ENCODE measurements around the gene IER5L. TPM values are rescaled to one million over a fixed set of nuclear protein-coding genes. Genes with fewer than 3 reads are reported as not detected.

Gene IER5L
- total and polyA plus RNA-seq, 9 of the 15 experiments (the other 6 are each of a cell fraction or from before 2014, with no cell fraction given), result 0.14 to 11.9 (median 0.52) TPM

GRCh38 chr9:129202613-129203555, 24.8 kb upstream of the IER5L start (continued):
- TF ChIP-seq, protein P1, sequence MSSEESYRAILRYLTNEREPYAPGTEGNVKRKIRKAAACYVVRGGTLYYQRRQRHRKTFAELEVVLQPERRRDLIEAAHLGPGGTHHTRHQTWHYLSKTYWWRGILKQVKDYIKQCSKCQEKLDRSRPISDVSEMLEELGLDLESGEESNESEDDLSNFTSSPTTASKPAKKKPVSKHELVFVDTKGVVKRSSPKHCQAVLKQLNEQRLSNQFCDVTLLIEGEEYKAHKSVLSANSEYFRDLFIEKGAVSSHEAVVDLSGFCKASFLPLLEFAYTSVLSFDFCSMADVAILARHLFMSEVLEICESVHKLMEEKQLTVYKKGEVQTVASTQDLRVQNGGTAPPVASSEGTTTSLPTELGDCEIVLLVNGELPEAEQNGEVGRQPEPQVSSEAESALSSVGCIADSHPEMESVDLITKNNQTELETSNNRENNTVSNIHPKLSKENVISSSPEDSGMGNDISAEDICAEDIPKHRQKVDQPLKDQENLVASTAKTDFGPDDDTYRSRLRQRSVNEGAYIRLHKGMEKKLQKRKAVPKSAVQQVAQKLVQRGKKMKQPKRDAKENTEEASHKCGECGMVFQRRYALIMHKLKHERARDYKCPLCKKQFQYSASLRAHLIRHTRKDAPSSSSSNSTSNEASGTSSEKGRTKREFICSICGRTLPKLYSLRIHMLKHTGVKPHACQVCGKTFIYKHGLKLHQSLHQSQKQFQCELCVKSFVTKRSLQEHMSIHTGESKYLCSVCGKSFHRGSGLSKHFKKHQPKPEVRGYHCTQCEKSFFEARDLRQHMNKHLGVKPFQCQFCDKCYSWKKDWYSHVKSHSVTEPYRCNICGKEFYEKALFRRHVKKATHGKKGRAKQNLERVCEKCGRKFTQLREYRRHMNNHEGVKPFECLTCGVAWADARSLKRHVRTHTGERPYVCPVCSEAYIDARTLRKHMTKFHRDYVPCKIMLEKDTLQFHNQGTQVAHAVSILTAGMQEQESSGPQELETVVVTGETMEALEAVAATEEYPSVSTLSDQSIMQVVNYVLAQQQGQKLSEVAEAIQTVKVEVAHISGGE (CRISPR knock-in tag; IDR thresholded peaks at IDR 0.05), result peak in 2 of 3 experiments; percentile 34 to 62; a peak in 1 of 6 replicates
- no peak for TF ChIP-seq HMBOX1 (IDR thresholded peaks at IDR 0.05)
- no peak; the same call in 1 of the 2 replicates for TF ChIP-seq CTBP1 (IDR thresholded peaks at IDR 0.05; ENCODE audit: borderline replicate concordance)
- TF ChIP-seq SMARCC2 (IDR thresholded peaks at IDR 0.05; ENCODE audit: low read depth), result no peak
- TF ChIP-seq, protein P2, sequence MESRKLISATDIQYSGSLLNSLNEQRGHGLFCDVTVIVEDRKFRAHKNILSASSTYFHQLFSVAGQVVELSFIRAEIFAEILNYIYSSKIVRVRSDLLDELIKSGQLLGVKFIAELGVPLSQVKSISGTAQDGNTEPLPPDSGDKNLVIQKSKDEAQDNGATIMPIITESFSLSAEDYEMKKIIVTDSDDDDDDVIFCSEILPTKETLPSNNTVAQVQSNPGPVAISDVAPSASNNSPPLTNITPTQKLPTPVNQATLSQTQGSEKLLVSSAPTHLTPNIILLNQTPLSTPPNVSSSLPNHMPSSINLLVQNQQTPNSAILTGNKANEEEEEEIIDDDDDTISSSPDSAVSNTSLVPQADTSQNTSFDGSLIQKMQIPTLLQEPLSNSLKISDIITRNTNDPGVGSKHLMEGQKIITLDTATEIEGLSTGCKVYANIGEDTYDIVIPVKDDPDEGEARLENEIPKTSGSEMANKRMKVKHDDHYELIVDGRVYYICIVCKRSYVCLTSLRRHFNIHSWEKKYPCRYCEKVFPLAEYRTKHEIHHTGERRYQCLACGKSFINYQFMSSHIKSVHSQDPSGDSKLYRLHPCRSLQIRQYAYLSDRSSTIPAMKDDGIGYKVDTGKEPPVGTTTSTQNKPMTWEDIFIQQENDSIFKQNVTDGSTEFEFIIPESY (CRISPR knock-in tag; IDR thresholded peaks at IDR 0.05), result 0 out of 2 replicates have a peak, but pooled peaks have one; percentile 17
- TF ChIP-seq SMARCA5 (IDR thresholded peaks at IDR 0.05), result 0 out of 2 replicates have a peak, but pooled peaks have one; percentile 45
- TF ChIP-seq ESRRA (IDR thresholded peaks at IDR 0.05; ENCODE audit: borderline replicate concordance, low read depth), result peak; percentile 39; the same call in 1 of the 2 replicates
- no peak for TF ChIP-seq ZNF384 (IDR thresholded peaks at IDR 0.05; ENCODE audit: low read depth, low read length)
- TF ChIP-seq SUPT5H (IDR thresholded peaks at IDR 0.05), result no peak
- TF ChIP-seq NCOA4 (IDR thresholded peaks at IDR 0.05; ENCODE audit: partially characterized antibody), result no peak
- no peak for TF ChIP-seq ZFPM2 (CRISPR knock-in tag; IDR thresholded peaks at IDR 0.05)
- TF ChIP-seq ZBTB8A (IDR thresholded peaks at IDR 0.05; ENCODE audit: partially characterized antibody), result no peak
- peak in 1 of 2 experiments; percentile 97 for TF ChIP-seq AFF1 (IDR thresholded peaks at IDR 0.05; ENCODE audit: low read depth in 1 of 2, partially characterized antibody in 2 of 2)
- peak; percentile 72 for TF ChIP-seq CCNT2 (IDR thresholded peaks at IDR 0.05; ENCODE audit: borderline replicate concordance, extremely low read depth, insufficient read length, low read depth, low read length)
- TF ChIP-seq RBFOX2 (IDR thresholded peaks at IDR 0.05; ENCODE audit: low read depth, low read length), result peak; percentile 56

Data from K562 (cell line).